Germinal center (tissue), 1 donor: Measurements from ENCODE around the gene MEF2C.

Source experiments
- DNase-seq: peaks from one replicate; pipeline ENCODE4 v3.0.0; 2012; ENCODE audit warnings: mixed read lengths, low spot score

The MEF2C gene

DNA sequence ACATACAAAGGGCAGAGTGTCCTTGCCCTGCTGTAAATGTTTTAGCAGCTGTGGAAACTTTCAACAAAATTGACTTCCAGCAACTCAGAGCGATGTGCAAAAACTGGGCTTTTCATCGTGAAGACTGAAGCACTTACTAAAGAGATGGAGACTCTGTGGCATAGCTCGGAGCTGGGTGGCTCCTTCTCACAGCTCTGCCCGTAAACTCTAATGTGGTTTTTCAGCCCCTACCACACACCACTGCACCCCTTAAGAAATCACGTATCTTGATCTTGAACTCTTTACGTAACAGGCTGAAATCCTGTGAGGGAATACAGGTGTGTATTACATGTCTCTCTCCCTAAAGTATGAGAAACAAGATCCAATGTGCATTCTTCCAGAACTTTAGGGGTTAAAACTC is 124.4 kb downstream of the MEF2C start:
- DNase-seq: no peak

DNA sequence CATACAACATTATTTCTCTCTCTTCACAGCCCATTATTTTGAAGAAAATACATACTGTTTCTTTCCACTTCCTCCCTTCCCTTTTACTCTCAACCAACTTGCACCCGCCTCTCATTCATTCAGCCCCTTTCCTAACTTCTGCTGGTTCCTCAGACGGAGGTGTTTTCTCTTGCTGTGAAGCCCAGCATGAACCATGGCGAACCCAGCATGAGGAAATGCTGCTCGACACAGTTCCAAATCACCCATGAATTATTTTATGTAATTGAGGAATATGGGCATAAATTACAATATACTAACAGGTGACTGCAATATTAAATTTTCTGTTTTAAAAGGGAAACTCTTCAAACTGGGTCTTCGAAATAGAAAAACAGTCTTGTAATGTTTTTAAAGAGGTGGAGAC is 124.8 kb downstream of the MEF2C start:
- DNase-seq: no peak

DNA sequence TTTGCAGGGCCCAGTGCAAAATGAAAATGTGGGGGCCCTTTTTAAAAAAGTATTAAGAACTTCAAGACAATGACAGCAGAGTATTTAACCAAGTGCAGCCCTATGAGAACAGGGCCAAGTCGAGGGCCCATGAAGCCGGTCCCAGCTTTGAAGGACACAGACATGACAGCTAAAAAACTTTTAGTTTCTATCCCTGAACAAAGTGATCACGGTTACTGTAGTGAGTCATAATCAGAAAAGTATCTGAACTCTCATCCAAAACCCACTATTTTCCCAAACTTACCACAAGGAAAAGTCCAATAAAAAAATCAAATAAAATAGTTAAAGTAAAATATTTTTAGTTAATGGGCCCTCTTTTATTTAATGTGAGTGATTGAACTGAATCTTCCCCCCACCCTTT is 126.0 kb downstream of the MEF2C start:
- no peak for DNase-seq

DNA sequence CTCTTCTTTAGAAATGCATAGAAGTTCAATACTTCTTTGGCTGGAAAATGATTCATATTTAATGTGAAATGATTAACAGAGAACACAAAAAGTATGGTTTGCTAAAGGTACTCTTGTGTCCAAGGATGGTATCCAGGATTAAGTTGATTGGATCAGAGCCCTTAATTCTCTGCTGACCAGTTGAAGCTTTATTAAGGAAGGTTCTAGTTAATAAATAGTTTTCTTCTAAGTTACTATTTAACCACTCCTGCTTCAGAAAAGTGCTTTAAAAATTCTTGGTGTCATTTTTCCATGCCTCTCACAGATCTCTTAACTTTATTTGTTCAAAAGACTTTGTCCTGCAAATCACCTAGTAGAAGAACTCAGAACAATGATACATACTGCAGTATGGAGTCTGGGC is 134.3 kb downstream of the MEF2C start:
- DNase-seq: no peak

DNA sequence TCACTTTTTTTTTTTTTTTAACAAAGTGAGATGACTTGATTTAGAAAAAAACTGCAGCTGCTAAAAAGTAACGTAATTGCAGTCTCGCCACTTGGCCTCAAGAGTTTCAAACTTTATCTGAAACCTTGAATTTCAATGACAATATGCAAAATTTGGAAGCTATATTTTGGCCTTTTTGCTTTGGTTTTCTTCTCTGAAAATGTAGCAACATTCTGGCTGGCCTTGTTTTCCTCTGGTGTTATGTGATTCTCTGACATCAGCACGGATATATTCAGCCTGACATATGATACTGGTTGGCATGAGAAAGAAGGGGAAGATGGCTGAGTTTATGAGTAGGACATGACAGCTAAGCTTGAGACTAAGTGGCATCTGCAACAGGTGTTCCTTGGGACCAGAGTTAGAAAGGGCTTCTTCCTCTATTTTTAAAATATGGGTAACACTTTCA is 136.5 kb downstream of the MEF2C start:
- DNase-seq: peak; percentile 14

DNA sequence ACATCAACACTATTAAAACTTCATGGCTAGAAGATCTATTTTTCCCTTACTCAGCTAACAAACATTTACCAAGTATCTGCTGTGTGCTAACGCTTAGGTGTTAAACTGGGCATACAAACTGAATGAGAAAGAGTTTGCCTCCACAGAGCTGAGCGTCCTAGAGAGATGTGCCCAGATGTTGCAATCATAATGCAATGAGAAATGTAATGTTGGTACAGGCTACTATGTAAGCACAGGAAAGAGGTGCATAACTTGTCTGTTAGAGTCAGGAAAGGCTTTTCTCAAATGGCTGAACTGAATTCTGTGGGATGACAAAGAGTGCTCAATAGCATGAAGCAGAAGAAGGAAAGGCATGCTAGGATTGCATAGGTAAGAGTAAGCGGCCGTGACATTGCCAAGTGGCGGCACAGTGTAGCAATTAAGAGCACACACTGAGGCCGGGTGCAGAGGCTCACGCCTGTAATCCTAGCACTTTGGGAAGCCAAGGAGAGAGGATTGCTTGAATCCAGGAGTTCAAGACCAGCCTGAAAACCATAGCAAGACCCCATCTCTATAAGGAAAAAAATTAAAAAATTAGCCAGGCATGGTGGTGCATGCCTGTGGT is 137.8 kb downstream of the MEF2C start:
- DNase-seq: no peak

DNA sequence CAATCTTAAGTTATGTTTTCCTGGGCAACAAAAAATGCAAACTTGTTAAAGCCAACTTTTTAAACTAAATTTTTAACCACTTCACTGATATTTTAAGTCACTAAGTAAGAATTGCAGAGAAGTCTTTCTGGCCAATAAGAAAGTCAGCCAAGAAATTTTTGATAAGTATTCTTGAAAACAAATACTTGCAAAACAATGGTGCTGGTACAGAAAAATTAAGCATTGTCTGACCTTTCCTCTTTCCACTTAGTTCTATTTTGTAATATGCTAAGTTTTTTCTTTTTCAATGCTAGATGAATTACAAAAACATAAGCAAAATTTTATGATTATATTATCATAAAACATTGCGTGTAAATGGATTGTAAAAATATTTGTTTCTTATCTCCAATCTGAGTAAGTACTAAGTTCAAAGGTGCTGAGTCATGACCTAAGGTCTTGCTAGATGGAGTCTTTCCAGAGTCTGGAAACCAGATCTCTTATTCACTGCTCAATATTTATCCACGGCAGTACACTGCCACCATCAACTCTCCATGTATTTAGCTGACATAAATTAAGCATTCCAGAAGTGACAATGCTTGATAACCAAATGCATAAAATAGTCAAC is 139.7 kb downstream of the MEF2C start:
- no peak for DNase-seq

DNA sequence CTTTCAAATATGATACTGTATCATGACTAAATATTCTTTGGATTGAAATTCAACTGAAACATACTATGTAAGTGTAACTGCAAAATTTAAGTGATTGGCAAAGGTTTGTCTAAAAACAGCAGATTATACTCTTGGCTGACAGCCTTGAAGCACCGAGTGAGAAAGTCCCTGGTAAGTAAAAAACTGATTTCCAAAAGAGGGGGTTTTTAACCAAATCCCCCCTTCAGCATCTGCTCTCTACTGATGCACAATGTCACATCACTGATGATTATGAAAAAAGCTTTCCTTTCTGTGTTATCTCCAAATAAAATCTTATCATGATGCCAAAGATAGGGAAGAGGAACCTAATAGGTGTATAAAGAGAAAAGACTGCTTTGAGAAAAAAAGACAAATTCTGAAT is 141.0 kb downstream of the MEF2C start:
- no peak for DNase-seq

DNA sequence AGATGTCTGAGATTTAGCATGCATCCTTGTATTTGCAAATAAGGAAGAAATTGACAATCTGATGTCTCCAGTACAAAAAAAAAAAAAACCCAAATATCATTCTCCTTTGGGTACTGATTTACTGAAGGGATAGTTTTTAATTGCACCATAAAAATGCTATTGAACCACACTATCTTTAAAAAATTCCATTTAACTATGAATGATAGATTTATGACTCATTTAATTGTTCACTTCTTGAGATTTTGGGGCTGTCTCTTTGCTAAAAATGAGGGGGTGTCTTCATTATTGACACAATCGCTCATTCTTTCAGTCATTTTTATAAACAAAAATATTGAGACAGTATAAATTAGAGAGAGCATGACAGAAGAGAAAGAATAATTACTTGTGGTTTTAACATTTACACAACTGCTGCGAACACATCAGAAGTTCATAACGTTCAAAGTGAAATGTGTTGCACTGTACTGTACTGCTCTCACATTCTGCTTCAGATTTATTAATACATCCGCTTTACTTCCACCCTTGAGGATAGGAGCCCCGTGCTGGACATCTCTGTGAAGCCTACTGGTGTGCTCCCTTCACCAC is 142.3 kb downstream of the MEF2C start:
- no peak for DNase-seq

DNA sequence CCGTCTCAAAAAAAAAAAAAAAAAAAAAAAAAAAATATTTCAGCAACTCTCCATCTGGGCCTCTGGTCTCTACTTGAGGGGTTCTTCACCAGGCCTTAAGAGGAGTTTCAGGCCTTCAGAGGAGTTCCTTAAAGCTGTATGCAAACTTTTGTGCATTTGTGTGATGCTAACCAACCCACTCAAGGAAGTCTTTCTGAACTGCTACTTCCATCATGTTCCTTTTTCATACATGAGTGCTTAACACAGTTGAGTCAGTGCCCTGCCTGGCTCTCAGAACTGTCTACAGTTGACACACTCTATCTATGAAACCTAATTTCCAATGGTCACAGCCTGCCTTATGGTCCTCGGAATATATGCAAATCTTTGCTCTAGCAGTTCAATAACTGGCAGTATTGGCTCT is 146.5 kb downstream of the MEF2C start:
- DNase-seq: peak; percentile 24

DNA sequence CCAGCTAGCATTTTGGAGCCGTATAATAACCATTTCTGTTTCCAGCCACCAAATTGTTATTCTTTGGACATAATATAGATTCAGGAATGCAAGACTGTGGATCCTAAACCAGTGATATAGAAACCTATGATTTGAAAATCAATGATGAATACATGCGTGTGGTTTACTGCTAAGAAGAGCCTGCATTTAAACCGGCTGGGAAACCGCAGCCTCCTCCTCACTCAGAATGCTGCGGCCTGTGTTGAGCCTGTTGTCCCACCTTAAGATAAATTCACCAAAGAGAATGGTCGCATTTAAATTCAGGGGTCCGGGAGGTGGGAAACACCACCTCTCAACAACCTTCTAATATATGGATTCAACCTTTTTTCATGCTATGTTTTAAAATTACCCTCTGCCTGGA is 148.0 kb downstream of the MEF2C start:
- DNase-seq: no peak

DNA sequence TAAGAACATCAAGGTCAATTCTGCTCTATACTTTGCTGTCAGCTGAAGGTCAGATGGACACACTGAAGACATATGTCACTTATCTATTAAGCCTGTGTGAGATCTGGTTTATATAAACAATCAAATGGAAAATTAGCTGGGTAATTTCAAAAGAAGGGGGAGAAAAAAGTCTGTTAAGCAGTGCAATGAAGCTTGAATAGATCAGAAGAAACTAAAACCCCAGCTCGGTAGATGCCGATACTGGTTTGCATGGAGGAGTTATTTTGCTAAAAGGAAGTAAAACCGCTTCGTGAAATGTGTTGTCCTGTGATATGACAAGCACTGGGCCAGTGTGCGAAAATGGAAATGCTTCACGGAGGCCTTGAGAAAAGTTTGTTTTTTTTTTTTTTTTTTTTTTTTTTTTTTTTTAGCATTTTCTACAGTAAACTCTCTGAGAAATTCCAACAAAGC is 148.8 kb downstream of the MEF2C start:
- DNase-seq: peak; percentile 52

DNA sequence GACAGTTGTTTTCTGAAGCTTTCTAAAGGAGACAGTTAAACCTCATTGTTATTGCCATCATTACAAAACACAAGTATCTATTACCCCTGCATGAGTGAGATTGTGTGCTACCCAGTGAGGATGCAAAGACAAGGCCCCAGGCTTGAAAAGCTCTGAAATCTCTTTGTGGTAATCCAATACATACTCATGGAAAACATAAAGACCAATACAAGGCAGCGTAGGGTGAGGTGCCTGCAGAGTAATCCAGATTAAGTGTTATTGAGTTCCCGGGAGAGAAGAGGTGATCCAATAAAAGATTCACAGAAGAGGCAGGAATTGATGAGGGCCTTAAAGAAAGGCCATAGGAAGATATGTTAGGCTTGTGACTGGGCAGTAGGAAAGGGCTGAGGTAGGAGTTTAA is 150.1 kb downstream of the MEF2C start:
- DNase-seq: no peak

DNA sequence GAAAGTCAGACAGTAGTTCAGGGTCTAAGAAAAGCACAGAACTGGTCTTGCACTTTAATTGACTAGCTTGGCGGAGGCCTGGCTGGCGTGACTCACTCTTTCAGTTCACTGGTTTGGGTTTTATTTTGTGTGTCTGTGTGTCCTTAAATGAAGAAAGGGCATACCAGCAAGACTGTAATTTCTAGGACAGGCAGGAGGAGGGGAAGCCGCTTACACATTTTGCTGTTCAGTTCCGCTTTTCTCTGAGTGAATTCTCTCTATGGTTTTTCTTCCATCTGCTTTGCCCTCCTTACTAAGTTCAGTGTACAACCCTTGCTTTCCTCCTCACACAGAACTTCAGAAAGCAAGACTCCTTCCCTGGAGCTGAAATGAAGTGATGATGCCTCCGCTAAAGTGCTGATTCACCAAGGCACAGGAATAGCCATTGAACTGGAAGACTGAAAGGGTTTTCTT is 150.8 kb downstream of the MEF2C start:
- DNase-seq: no peak

DNA sequence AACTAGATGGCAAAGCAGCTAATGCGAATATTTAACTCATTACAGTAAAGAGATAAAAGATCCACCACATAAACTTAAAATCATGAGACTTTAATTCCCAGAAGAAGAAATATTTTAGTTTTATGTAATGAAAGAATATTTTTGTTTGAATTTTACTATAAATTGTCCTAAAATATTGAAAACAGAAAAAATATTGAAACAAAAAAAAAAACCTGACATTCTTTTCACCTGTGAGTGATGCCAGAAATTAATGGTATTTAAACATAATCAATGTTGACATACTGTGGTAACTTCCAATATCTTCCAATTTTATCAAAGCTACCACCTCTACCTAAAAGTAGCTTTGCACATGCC is 153.2 kb downstream of the MEF2C start:
- DNase-seq: no peak

DNA sequence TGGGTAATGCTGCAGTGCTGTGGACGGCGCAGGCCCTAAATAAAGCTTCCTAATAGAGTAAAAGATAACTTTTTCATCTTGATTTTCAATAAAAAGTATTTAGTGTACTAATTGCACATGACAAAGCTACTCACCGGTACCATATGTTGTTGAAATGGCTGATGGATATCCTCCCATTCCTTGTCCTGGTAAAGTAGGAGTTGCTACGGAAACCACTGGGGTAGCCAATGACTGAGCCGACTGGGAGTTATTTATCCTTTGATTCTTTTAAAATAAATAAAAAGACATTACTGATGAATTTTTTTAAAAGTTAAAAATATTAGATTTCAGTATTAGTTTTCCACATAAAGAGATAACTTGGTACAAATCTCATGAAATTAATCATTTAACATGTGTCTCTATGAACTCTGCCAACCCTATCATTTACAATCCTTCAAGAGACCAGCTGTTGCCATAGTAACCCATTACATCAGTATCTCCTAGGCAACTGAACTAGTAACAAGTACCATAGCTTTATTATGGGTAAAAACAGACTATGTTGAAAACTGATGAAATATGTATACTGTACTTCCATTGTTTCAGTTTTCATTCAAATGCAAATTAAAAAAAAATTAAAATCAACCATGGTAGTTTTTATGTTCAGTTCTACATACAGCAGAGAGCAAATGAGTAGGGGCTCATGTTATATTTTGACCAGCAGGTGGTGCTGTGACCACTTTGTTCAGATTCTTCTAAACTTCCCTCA is 153.7 kb downstream of the MEF2C start:
- peak; percentile 35 for DNase-seq

DNA sequence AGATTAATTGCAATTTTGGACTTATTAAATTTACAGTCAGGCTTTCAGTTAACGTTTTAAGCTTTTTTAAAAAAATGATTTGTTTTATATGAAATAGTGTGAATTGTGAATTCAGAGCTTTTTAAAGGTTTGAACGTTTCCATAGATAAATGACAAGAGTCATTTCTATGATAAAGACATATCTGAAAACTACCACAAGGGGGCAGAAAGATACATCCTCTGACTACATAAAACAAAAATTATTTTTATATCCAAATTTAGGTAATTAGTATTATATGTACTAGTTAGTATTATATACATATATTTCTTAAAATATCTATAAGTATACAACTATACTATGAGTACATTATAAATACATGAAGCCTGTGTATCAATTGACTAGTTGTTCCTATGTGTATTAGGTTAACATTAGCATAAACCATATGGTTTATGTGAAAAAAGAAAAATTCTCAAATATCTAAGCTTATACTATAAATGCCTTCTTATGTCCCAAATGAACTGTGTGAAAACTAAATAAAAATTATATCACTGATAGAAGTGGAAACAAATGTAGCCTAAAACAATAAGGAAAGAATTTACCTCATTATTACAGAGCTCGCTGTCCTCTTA is 155.2 kb downstream of the MEF2C start:
- no peak for DNase-seq

DNA sequence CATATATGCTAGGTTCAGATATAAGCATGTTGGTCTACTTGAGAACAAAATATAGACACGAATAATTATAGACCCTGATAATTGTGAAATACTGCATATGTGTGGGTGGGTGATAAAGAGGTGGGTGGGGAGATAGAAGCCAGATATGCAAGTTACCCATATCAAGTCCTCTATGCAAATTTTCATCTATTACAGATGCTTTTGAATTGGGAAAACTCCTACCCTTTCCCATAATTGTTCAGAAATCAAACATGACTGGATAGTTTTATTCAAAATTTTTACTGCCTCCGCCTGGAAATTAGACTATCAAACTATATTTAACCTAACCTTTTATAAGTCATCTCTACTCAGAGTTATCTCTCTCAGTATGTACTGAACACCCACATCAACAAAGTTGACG is 157.5 kb downstream of the MEF2C start:
- no peak for DNase-seq

DNA sequence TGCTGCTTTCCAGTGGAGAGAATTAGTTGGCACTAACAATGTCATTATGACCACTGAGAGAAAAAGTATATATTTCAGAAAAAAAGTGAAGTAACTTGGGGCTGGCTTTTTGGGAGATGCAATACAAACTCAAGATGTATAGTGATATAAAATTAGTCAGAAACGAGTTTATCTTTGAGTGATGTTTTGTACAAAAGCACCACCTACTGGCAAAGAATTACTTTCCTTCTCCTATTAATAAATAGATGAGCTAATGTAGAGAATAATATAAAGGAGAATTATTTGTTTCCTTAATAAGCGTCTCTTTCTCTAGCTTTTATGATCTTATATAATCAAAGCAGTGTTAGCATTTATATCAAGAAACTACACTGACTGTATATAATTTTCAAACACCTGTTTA is 158.8 kb downstream of the MEF2C start:
- DNase-seq: no peak

DNA sequence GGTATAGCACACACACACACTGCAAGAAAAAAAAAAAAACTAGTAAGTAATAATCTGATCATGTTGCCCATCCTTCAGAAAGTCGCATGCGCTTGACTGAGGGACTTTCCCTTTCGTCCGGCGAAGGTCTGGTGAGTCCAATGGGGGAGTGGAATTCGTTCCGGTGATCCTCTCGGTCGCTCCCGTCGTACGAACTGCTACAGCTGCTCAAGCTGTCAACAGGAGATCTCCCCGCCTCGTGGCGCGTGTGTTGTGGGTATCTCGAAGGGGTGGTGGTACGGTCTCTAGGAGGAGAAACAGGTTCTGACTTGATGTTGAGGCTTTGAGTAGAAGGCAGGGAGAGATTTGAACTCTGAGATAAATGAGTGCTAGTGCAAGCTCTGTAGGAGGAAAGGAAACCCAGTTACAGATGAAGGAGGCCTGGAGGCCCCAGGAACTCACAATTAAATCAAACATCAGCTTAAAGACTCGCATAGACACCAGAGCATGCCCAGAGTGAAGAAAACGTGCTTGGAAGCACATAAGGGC is 160.4 kb downstream of the MEF2C start:
- DNase-seq: no peak

DNA sequence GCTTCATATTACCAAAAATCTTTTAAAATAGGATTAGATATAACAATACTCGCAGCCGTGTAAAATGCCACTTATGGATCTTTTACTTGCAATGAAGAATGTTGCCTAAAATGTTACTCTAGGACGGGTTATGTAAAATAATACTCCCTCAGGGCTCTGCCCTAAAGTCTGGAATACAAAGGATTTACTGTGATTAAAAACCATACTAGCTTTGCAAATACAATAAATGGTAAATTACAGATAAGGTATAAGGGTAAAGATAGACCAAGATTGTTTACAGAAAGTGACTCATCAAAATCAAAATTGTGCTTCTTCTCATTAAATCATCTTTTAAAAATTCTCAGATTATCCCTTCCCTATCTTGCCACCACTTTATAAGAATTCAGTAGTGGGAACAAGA is 163.6 kb downstream of the MEF2C start:
- DNase-seq: no peak

DNA sequence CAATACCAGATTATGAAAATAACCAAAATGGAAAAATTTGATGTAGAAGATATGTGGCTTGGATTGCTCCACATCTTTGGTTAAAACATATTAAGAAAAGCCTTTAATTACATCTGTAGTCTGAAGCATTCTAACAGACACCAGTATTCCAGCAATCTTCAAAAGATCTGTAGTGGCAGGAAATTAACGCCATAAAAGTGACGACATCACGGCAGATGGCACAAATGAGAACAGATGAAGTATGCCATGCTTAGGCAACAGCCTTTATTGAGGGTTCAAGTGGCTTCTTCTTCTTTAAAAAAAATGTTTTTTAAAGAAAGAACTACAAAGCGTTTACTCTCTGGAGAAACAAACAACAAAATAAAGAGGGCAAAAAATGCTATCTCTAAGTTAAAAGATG is 164.2 kb downstream of the MEF2C start:
- DNase-seq: no peak

DNA sequence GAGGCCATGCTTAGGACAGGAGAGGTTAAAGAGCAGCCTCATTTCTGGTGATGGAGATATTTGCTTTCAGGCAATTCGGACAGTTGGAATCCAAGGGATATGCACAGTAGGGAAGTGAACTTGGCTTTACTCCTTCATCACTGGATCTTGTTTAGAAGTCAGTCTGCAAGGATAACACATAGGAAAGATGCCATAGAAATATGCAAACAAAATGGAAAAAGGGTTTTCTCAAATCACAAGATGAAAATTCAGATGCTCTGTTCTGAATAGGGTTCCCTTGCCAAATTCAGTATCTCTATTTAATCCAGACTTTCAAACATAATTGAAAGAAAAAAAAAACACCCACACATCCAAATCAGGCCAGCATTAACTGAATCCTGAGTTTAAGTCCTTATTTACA is 166.9 kb downstream of the MEF2C start:
- DNase-seq: no peak
